Neural cell (in vitro differentiated cells): ENCODE data around the gene RCE1.

Source experiments
- EP300 ChIP-seq: fragments of 450-650 bp; conservative IDR thresholded peaks from 2 replicates; pipeline ENCODE4 v1.6.1; 2014; ENCODE audit warnings: antibody characterized with exemption, mild to moderate bottlenecking, moderate library complexity; ENCODE audit not compliant: poor library complexity, severe bottlenecking
- EZH2 ChIP-seq: fragments of 200-600, 300-800 bp; shearing (Covaris generic), sonication (generic); IDR thresholded peaks from 2 replicates; pipeline ENCODE4 v1.6.1; 2014; ENCODE audit warnings: antibody characterized with exemption, low read length, borderline replicate concordance, mild to moderate bottlenecking; ENCODE audit not compliant: insufficient read depth, poor library complexity, severe bottlenecking
- MXI1 ChIP-seq: fragments of 450-650 bp; conservative IDR thresholded peaks from 2 replicates; pipeline ENCODE4 v1.6.1; 2014; ENCODE audit warnings: antibody characterized with exemption, mild to moderate bottlenecking; ENCODE audit not compliant: poor library complexity, severe bottlenecking
- POLR2AphosphoS5 ChIP-seq: IDR thresholded peaks from 2 replicates; pipeline ENCODE4 v1.6.1; 2012
- RAD21 ChIP-seq: fragments of 450-650 bp; conservative IDR thresholded peaks from 2 replicates; pipeline ENCODE4 v1.6.1; 2014; ENCODE audit warnings: antibody characterized with exemption, mild to moderate bottlenecking, moderate library complexity
- SMC3 ChIP-seq: fragments of 450-650 bp; conservative IDR thresholded peaks from 2 replicates; pipeline ENCODE4 v1.6.1; 2014; ENCODE audit warnings: antibody characterized with exemption, mild to moderate bottlenecking, moderate library complexity; ENCODE audit not compliant: poor library complexity
- TAF1 ChIP-seq: IDR thresholded peaks from 2 replicates; pipeline ENCODE4 v1.6.1; 2012; ENCODE audit warnings: low read depth
- TF ChIP-seq, protein P1 (sequence below): fragments of 450-650 bp; IDR thresholded peaks from 2 replicates; pipeline ENCODE4 v1.5.1; 2014; ENCODE audit warnings: antibody characterized with exemption, mild to moderate bottlenecking, moderate library complexity; ENCODE audit not compliant: poor library complexity, severe bottlenecking
- TF ChIP-seq, protein P2 (sequence below): IDR thresholded peaks from 2 replicates; pipeline ENCODE4 v1.6.1; 2012; ENCODE audit warnings: borderline replicate concordance

DNA sequence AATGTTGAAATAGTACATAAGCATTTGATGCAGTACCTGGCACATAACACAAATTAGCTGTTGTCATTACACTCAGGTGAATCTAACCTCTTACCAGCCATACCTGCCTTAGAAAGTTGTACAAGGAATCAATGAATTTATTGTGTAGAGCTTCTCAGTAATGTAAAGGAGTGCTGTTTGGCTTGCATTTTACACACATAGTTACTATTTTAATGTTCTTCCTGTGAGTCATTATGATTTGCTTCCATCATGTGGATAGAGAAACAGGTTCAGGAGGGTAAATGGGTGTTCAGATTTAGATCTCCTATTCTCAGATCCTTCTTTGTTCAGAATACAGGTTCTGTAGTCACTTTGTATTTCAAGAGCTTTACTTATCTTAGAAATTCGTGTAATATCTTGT lies 27.6 kb upstream of the RCE1 start:
- TF ChIP-seq, protein P1, sequence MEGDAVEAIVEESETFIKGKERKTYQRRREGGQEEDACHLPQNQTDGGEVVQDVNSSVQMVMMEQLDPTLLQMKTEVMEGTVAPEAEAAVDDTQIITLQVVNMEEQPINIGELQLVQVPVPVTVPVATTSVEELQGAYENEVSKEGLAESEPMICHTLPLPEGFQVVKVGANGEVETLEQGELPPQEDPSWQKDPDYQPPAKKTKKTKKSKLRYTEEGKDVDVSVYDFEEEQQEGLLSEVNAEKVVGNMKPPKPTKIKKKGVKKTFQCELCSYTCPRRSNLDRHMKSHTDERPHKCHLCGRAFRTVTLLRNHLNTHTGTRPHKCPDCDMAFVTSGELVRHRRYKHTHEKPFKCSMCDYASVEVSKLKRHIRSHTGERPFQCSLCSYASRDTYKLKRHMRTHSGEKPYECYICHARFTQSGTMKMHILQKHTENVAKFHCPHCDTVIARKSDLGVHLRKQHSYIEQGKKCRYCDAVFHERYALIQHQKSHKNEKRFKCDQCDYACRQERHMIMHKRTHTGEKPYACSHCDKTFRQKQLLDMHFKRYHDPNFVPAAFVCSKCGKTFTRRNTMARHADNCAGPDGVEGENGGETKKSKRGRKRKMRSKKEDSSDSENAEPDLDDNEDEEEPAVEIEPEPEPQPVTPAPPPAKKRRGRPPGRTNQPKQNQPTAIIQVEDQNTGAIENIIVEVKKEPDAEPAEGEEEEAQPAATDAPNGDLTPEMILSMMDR, result no peak
- TF ChIP-seq TAF1 (no peak), POLR2AphosphoS5 (no peak), RAD21 (no peak), EZH2 (no peak), EP300 (no peak), MXI1 (no peak), SMC3 (no peak)
- TF ChIP-seq, protein P2, sequence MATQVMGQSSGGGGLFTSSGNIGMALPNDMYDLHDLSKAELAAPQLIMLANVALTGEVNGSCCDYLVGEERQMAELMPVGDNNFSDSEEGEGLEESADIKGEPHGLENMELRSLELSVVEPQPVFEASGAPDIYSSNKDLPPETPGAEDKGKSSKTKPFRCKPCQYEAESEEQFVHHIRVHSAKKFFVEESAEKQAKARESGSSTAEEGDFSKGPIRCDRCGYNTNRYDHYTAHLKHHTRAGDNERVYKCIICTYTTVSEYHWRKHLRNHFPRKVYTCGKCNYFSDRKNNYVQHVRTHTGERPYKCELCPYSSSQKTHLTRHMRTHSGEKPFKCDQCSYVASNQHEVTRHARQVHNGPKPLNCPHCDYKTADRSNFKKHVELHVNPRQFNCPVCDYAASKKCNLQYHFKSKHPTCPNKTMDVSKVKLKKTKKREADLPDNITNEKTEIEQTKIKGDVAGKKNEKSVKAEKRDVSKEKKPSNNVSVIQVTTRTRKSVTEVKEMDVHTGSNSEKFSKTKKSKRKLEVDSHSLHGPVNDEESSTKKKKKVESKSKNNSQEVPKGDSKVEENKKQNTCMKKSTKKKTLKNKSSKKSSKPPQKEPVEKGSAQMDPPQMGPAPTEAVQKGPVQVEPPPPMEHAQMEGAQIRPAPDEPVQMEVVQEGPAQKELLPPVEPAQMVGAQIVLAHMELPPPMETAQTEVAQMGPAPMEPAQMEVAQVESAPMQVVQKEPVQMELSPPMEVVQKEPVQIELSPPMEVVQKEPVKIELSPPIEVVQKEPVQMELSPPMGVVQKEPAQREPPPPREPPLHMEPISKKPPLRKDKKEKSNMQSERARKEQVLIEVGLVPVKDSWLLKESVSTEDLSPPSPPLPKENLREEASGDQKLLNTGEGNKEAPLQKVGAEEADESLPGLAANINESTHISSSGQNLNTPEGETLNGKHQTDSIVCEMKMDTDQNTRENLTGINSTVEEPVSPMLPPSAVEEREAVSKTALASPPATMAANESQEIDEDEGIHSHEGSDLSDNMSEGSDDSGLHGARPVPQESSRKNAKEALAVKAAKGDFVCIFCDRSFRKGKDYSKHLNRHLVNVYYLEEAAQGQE, result no peak
